HL-60 (cell line): ENCODE measurements around the gene PACRG.

Experiments
- DNase-seq, 2 experiments: peaks; one replicate each; pipeline ENCODE4 v3.0.0-alpha.2; 2010 to 2020; ENCODE audit warnings: low read depth in 1 of 2, low spot score in 1 of 2
- H3K27ac ChIP-seq: fragments of 250-450 bp; sonication (Bioruptor Pico); replicated peaks from 2 replicates; pipeline ENCODE4 v1.5.1; 2020; ENCODE audit warnings: mild to moderate bottlenecking, moderate library complexity
- H3K27me3 ChIP-seq: fragments of 250-450 bp; sonication (Bioruptor Pico); 2 replicates; pipeline ENCODE4 v1.5.1; 2021; ENCODE audit warnings: mild to moderate bottlenecking, moderate library complexity; ENCODE audit not compliant: insufficient read depth, poor library complexity, severe bottlenecking
- H3K4me3 ChIP-seq: replicated peaks from 2 replicates; pipeline ENCODE4 v1.5.1; 2011; ENCODE audit warnings: mild to moderate bottlenecking, control low read depth, low read length; ENCODE audit not compliant: insufficient read depth
- GABPA ChIP-seq: IDR thresholded peaks from 2 replicates; pipeline ENCODE4 v1.6.1; 2012; ENCODE audit warnings: low read depth
- POLR2AphosphoS5 ChIP-seq: IDR thresholded peaks from 2 replicates; pipeline ENCODE4 v1.6.1; 2012; ENCODE audit warnings: low read depth
- SPI1 ChIP-seq: IDR thresholded peaks from 2 replicates; pipeline ENCODE4 v1.6.1; 2012; ENCODE audit warnings: low read depth, mild to moderate bottlenecking, borderline replicate concordance
- TF ChIP-seq, protein P1 (sequence below): IDR thresholded peaks from one replicate; pipeline ENCODE4 v1.5.1; 2011; ENCODE audit warnings: low read length, control low read depth, inconsistent platforms; ENCODE audit not compliant: insufficient read depth
- TF ChIP-seq, protein P2 (sequence below): IDR thresholded peaks from 2 replicates; pipeline ENCODE4 v1.6.1; 2012; ENCODE audit warnings: low read depth; ENCODE audit not compliant: insufficient replicate concordance

The PACRG gene

GRCh38 chr6:163099621-163100171 lies 371.9 kb downstream of the PACRG start:
- Histone ChIP-seq H3K4me3 (no peak overlapping the region), H3K27ac (no peak overlapping the region)
- no peak for DNase-seq

DNA sequence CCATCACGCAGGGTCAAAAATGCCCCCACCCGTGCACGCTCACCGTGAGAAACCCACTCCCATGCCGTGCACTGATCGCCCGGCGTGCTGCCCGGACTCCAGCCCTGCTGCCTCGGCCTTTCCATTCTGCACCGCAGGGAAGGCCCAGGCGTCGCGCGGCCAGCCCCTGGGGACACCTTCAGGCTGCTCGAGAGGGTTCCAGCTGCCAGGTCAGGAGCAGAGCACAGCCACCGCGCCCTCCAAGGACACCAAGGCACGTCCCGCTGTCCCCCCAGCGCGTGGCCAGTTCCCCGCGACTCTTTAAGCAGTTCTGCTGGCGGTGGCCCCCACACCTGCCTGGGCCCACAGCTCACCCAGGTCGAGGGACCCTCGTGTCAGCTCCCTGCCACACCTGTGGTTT lies 372.5 kb downstream of the PACRG start:
- no peak for DNase-seq
- Histone ChIP-seq H3K27me3 (no peaks in the 10 kb centered on the region), H3K4me3 (no peak overlapping the region), H3K27ac (no peak overlapping the region)
- TF ChIP-seq POLR2AphosphoS5: no peak
- TF ChIP-seq, protein P1, sequence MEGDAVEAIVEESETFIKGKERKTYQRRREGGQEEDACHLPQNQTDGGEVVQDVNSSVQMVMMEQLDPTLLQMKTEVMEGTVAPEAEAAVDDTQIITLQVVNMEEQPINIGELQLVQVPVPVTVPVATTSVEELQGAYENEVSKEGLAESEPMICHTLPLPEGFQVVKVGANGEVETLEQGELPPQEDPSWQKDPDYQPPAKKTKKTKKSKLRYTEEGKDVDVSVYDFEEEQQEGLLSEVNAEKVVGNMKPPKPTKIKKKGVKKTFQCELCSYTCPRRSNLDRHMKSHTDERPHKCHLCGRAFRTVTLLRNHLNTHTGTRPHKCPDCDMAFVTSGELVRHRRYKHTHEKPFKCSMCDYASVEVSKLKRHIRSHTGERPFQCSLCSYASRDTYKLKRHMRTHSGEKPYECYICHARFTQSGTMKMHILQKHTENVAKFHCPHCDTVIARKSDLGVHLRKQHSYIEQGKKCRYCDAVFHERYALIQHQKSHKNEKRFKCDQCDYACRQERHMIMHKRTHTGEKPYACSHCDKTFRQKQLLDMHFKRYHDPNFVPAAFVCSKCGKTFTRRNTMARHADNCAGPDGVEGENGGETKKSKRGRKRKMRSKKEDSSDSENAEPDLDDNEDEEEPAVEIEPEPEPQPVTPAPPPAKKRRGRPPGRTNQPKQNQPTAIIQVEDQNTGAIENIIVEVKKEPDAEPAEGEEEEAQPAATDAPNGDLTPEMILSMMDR: no peak
- TF ChIP-seq, protein P2, sequence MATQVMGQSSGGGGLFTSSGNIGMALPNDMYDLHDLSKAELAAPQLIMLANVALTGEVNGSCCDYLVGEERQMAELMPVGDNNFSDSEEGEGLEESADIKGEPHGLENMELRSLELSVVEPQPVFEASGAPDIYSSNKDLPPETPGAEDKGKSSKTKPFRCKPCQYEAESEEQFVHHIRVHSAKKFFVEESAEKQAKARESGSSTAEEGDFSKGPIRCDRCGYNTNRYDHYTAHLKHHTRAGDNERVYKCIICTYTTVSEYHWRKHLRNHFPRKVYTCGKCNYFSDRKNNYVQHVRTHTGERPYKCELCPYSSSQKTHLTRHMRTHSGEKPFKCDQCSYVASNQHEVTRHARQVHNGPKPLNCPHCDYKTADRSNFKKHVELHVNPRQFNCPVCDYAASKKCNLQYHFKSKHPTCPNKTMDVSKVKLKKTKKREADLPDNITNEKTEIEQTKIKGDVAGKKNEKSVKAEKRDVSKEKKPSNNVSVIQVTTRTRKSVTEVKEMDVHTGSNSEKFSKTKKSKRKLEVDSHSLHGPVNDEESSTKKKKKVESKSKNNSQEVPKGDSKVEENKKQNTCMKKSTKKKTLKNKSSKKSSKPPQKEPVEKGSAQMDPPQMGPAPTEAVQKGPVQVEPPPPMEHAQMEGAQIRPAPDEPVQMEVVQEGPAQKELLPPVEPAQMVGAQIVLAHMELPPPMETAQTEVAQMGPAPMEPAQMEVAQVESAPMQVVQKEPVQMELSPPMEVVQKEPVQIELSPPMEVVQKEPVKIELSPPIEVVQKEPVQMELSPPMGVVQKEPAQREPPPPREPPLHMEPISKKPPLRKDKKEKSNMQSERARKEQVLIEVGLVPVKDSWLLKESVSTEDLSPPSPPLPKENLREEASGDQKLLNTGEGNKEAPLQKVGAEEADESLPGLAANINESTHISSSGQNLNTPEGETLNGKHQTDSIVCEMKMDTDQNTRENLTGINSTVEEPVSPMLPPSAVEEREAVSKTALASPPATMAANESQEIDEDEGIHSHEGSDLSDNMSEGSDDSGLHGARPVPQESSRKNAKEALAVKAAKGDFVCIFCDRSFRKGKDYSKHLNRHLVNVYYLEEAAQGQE: no peak
- no peak for TF ChIP-seq GABPA
- no peak for TF ChIP-seq SPI1

More at GRCh38 chr6:163099621-163100171, 371.9 kb downstream of the PACRG start:
- H3K27me3 ChIP-seq: no peaks in the 10 kb centered on the region
- TF ChIP-seq GABPA (no peak), SPI1 (no peak), POLR2AphosphoS5 (no peak)
- TF ChIP-seq, protein P2: no peak
- TF ChIP-seq, protein P1: no peak

- H3K4me3 ChIP-seq: no peak overlapping the region
- no peak for DNase-seq
- H3K27me3 ChIP-seq: no peaks in the 10 kb centered on the region
- no peak for TF ChIP-seq SPI1
- no peak for TF ChIP-seq GABPA
- TF ChIP-seq, protein P2: no peak
- no peak for TF ChIP-seq POLR2AphosphoS5
- TF ChIP-seq, protein P1: no peak
- no peak overlapping the region for H3K27ac ChIP-seq
These were observed 385.7 kb downstream of the PACRG start for GRCh38 chr6:163113358-163113962.
